Memory B cell (primary cell): Measurements from ENCODE around the gene LRSAM1.
A peak's percentile ranks its signal among the peaks of the same experiment; 100 is the strongest.

Source experiments
- ATAC-seq: fragments of 150-1000 bp; cut with Tn5 transposase; 2 replicates; pipeline ENCODE4 v1.10.0; 2021; ENCODE audit warnings: low read depth, mild to moderate bottlenecking, moderate library complexity
- DNase-seq, 2 donors: peaks; one replicate each; pipeline ENCODE4 v3.0.0; 2022; ENCODE audit warnings: low spot score in 2 of 2
- H3K27ac Mint-ChIP-seq: one replicate; pipeline ENCODE4 v1.8.0; 2022; ENCODE audit warnings: mild to moderate bottlenecking, moderate library complexity, mixed read lengths
- H3K27me3 Mint-ChIP-seq: one replicate; pipeline ENCODE4 v1.8.0; 2022; ENCODE audit warnings: mixed read lengths
- H3K36me3 Mint-ChIP-seq: one replicate; pipeline ENCODE4 v1.8.0; 2022; ENCODE audit warnings: mild to moderate bottlenecking, mixed read lengths
- H3K4me1 Mint-ChIP-seq: one replicate; pipeline ENCODE4 v1.8.0; 2022; ENCODE audit warnings: mixed read lengths
- H3K4me3 Mint-ChIP-seq: one replicate; pipeline ENCODE4 v1.8.0; 2022; ENCODE audit warnings: mild to moderate bottlenecking, moderate library complexity, mixed read lengths
- H3K9me3 Mint-ChIP-seq: one replicate; pipeline ENCODE4 v1.8.0; 2022; ENCODE audit warnings: mixed read lengths

LRSAM1 gene

DNA sequence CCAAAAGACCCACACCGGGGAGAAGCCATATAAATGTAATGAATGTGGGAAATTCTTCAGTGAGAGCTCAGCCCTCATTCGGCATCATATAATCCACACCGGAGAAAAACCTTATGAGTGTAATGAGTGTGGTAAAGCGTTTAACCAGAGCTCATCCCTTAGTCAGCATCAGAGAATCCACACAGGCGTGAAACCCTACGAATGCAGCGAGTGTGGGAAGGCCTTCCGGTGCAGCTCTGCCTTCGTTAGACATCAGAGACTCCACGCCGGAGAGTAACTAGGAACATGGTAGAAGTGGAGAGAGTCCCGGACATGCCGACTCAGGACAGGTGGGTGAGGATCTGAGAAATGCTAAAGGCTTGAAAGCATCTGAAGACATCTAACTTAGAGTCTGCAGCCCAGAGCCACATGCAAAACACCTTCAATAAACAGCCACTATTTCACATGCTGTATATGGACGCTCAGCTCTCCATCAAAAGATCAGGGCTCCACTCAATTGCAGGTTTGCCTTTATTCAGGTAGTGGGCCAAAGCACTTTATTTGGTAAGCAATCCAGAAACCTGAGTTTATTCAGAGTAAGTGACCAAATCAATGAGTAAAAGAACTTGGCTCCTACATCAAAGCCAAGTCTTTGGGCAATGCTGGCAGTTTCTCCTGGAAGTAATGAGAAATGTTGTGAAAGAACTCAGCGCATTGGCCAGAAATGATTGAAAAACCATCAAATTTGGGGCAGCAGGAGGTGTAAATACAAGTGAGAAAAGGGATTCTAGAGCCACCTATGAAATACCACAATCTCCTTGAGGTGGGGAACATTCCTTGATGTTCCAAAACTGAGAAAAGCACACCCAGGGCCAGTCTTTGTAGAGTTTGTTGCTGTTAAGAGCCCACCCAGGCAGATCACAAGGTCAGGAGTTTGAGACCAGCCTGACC lies 6.1 kb upstream of the LRSAM1 start:
- H3K4me1 Mint-ChIP-seq, result peaks cover 12% of the 10 kb centered on the region
- DNase-seq (no peak), ATAC-seq (no peak)
- no peaks in the 10 kb centered on the region for H3K9me3 Mint-ChIP-seq
- H3K4me3 Mint-ChIP-seq, result no peak overlapping the region
- no peaks in the 10 kb centered on the region for H3K27me3 Mint-ChIP-seq
- peaks cover 45% of the 10 kb centered on the region for H3K36me3 Mint-ChIP-seq
- peak overlapping the region; percentile 78 for H3K27ac Mint-ChIP-seq

DNA sequence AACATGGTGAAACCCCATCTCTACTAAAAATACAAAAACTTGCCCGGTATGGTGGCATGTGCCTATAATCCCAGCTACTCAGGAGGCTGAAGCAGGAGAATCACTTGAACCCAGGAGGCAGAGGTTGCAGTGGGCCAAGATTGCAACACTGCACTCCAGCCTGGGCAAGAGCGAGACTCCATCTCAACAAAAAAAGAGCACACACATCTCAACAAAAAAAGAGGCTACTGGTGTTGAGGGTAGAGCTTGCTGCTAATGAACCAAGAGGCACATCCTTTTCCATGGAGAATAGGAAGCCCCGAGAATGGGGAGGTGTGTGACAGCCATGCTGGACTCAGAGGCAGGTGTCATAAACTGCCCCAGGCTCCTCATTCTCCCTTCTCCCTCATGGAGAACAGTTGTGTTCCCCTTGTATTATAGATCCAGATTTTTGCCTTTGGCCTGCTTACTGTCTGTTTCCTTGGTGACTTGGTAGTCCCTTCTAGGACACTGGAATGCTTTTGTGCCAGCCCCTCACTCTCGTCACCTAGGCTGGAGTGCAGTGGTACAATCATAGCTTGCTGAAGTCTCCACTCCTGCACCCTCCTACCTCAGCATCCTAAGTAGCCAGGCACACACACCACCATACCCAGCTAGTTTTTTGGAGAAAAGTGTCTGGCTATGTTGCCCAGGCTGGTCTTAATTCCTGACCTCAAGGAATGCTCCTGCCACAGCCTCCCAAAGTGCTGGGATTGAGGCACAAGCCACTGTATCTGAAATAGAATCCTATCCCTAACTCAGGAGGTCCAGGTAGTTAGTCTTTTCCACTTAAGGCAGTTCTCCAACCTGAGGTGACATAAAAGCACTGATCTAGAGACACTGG lies 5.2 kb upstream of the LRSAM1 start:
- no peak for DNase-seq
- Mint-ChIP-seq H3K36me3 (peaks cover 39% of the 10 kb centered on the region), H3K9me3 (no peaks in the 10 kb centered on the region), H3K27me3 (no peaks in the 10 kb centered on the region), H3K4me3 (no peak overlapping the region), H3K4me1 (peaks cover 18% of the 10 kb centered on the region), H3K27ac (peak overlapping the region; percentile 69)
- no peak for ATAC-seq

DNA sequence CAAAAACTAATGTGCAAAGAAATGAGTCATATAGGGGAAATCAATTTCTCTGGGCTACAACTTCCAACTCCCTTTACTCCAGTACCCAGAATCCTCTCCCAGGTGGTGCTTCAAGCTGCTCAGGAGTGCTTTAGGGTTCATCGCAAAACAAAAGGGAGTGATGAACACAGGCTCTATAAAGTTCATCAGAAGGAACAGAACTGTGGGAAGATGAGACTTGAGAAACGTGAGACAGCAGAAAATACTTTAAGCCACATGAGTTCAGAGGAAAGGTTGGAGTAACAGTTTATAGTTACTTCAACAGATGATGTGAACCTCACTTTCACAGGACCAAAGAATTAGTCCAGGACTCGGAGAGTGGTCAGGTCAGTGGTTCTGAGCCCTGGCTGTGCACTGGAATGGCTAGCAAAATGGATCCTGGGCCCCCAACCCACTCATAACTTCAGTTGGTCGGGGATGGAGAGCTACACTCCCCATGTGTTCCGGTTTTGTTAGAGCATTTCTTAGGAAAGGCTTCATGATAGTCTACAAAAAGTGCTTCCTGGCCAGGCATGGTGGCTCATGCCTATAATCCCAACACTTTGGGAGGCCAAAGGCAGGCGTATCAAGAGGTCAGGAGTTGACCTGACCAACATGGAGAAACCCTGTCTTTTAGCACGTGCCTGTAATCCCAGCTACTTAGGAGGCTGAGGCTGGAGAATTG lies 4.4 kb upstream of the LRSAM1 start:
- Mint-ChIP-seq H3K4me3 (no peak overlapping the region), H3K4me1 (peaks cover 18% of the 10 kb centered on the region), H3K36me3 (peaks cover 37% of the 10 kb centered on the region), H3K27me3 (no peaks in the 10 kb centered on the region), H3K9me3 (no peaks in the 10 kb centered on the region), H3K27ac (peak overlapping the region; percentile 69)
- no peak for ATAC-seq
- DNase-seq, result no peak

DNA sequence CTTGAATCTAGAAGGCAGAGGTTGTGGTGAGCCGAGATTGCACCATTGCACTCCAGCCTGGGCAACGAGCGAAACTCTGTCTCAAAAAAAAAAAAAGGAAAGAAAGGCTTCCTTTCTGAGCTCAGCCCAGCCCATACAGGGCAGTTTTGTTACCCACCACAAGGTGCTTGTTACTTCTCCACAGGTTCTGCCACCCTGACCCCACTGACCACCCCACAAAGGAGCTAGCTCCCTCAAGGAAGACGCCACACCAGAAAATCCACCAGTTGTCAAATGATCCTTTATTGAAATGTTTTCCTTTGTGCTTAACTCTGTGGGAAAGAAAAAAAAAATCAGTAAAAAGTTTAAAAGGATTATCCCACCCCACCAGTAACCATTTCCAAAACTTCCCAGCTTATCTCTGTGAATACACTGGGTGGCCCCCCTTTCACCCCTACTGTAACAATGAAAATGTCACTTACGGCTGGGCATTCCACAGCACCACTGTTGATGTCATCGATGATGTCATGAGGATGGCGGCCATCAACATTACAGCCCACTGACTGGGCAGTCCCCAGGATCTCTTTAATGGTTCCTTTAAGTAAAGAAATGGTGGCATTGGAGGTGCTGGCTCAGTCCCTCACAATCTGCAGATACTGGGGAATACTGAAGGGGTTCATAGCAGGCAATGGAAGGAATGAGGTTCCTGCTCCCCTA lies 3.7 kb upstream of the LRSAM1 start:
- Mint-ChIP-seq H3K4me1 (peaks cover 23% of the 10 kb centered on the region), H3K36me3 (peaks cover 35% of the 10 kb centered on the region), H3K27me3 (no peaks in the 10 kb centered on the region), H3K27ac (peak overlapping the region; percentile 93), H3K9me3 (no peaks in the 10 kb centered on the region), H3K4me3 (no peak overlapping the region)
- ATAC-seq (no peak), DNase-seq (no peak)

DNA sequence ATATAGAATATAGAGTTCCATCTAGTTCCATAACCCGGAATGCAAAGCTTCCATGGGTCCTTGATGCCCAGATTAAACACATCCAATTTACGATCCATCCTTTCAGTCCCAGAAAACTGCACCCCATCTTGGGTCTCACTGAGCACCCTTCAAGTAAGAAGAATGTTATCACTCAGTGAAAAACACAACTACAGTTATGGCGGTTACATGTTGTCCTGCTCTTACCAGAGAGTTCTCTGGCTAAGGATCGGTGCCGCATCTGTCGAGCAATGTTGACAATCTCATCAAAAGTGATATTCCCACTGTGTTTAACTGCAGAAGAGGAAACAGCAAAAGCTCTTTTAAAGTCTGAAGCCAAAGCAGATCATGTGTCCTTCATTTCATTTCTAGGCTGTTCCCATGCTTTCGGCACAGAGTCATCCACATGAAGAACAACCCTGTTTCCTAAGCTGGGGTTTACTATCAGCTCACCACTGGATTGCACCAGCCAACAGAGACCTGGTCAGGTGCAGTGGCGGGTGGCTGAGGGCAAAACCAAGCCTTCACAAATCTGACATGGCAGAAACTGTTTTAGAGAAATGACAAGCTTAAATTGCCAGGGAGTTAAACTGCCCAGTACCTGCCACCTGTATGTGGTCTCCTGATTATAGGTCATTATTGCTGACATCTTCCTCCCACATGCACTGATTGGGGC lies 3.1 kb upstream of the LRSAM1 start:
- no peaks in the 10 kb centered on the region for H3K27me3 Mint-ChIP-seq
- H3K27ac Mint-ChIP-seq, result peak overlapping the region; percentile 93
- no peak for DNase-seq
- peaks cover 25% of the 10 kb centered on the region for H3K4me1 Mint-ChIP-seq
- ATAC-seq, result no peak
- no peaks in the 10 kb centered on the region for H3K9me3 Mint-ChIP-seq
- peak overlapping the region; percentile 37 for H3K4me3 Mint-ChIP-seq
- peaks cover 35% of the 10 kb centered on the region for H3K36me3 Mint-ChIP-seq

DNA sequence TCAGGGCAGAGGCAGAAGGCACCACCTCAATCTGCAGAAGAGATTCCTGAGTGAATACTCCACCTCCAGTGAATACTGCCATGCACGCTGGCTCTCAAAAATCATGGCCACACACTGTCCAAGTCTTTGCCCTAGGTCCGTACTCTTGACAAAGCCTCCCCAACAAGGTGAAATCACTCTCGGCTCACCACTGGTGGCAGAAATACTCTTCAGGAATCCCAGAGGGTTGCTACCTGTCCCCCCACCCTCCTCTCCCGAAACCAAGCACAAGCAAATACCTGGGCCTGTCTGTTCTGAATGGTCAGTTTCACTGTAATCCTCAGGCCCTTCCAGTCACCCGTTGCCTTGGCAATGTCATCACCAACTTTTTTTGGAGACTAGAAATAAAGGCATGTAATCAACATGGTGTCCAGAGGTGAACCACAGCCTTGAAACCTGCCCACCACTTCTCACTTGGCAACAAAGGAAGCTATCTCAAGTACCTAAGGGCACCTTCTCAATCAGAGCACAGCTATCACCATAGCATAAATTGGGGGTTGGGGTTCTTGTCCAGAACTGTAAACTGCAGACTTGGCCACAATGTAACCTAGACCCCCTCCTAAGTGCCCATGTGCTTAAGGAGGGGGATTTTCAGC lies 1.9 kb upstream of the LRSAM1 start:
- peaks cover 26% of the 10 kb centered on the region for H3K36me3 Mint-ChIP-seq
- ATAC-seq (no peak), DNase-seq (no peak)
- no peaks in the 10 kb centered on the region for H3K27me3 Mint-ChIP-seq
- no peaks in the 10 kb centered on the region for H3K9me3 Mint-ChIP-seq
- H3K4me1 Mint-ChIP-seq, result peaks cover 25% of the 10 kb centered on the region
- H3K27ac Mint-ChIP-seq, result peak overlapping the region; percentile 93
- peak overlapping the region; percentile 95 for H3K4me3 Mint-ChIP-seq

DNA sequence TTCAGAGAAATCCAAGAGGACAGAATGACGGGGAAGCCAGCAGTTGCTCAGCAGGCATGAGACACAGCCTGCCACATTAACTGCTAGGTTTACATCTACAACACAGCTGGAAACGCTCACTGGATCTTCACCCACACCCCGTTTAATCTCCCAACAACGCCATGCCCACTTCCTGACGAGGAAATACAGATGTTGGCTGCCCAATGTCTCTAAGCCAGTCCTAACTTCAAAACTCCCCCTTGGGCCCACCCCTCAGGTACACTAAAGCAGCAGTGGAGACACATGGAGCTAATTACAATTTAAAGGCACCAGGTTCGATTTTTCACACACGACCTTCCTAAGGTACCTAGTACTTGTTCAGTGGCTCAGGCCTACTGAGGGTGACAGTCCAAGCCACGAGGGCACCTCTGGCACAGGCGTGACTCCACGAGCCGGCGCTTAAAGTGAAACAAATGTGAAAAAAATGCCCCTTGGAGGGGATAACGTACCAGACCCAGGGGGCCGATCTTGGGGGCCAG lies 1.0 kb upstream of the LRSAM1 start:
- H3K36me3 Mint-ChIP-seq, result peaks cover 20% of the 10 kb centered on the region
- ATAC-seq, result peak; percentile 0
- peak in 1 of 2 donors; percentile 24 for DNase-seq
- peak overlapping the region; percentile 93 for H3K27ac Mint-ChIP-seq
- H3K9me3 Mint-ChIP-seq, result no peaks in the 10 kb centered on the region
- peaks cover 26% of the 10 kb centered on the region for H3K4me1 Mint-ChIP-seq
- peak overlapping the region; percentile 95 for H3K4me3 Mint-ChIP-seq
- H3K27me3 Mint-ChIP-seq, result no peaks in the 10 kb centered on the region

DNA sequence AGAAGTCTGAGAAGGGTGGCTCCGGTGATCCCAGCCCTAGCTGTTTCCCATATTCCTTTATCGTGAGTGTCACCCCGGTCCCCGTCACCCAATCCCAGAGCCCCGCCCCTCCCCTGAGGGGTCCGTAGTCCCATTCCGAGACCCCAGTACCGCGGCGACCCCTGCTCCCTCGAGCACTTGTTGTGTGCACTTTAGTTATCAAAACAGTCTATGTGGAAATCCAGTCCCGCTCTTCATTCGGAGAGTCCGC lies 223 bp downstream of the LRSAM1 start:
- ATAC-seq (no peak), DNase-seq (no peak)
- no peaks in the 10 kb centered on the region for H3K9me3 Mint-ChIP-seq
- H3K36me3 Mint-ChIP-seq, result peaks cover 23% of the 10 kb centered on the region
- H3K27me3 Mint-ChIP-seq, result no peaks in the 10 kb centered on the region
- H3K27ac Mint-ChIP-seq, result peak overlapping the region; percentile 93
- peak overlapping the region; percentile 95 for H3K4me3 Mint-ChIP-seq
- peaks cover 33% of the 10 kb centered on the region for H3K4me1 Mint-ChIP-seq

DNA sequence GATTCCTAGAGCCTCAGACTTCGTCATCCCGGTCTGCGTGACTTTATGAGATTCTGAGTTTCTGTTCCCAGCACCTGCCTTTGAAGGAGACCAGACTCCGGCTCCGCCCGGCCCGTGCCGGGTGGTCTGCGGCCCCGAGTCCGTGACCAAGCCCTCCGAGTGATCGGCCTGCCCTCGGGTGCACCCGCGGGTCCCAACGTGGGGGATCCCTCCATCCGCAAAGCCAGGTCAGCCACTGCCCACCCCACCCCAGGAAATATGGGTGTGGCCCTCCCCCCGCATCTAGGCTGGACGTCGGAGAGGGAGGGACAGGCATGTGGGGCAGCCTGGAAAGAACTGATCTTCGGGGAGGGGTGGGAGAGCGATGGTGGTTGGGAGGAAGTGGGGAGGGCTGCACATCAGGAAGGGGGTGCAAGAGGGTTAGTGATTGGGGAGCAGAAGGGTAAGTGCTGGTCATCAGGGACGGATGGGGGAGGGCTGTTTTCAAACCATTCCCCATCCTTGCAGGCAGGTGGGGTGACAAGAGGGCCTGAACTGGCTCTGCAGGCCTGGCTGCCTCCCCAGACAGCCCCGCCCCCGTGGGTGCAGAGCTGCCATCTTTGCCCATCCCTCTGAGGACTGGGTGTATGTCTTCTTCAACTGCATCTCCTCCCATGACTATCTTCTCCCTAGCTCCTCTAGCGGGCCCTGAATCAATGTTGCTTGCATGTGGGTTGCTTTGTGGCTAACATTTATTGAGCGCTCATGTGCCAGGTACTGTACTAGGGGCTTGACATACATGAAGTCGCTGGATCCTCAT lies 747 bp downstream of the LRSAM1 start:
- H3K27me3 Mint-ChIP-seq, result no peaks in the 10 kb centered on the region
- DNase-seq (peak; percentile 21 to 30), ATAC-seq (no peak)
- peaks cover 20% of the 10 kb centered on the region for H3K36me3 Mint-ChIP-seq
- H3K27ac Mint-ChIP-seq, result peak overlapping the region; percentile 93
- H3K4me3 Mint-ChIP-seq, result peak overlapping the region; percentile 95
- no peaks in the 10 kb centered on the region for H3K9me3 Mint-ChIP-seq
- peaks cover 33% of the 10 kb centered on the region for H3K4me1 Mint-ChIP-seq

DNA sequence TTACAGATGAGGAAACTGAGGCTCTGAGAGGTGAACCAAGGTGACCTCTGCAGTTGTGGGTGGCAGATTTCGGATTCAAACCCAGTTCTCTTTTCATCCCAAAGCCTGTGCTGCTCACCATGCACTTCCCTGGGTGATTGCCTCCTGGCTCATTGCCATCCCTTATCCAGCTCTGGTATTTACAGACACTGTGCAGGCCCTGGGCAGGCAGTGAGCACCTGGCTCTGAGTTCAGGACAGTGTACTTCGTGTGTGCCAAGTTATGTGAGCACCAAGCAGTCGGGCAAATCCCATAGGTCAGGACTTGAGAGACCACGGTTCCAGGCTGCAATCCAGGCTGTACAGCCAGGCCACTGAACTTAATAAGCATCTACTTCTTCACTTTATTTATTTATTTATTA lies 1.4 kb downstream of the LRSAM1 start:
- ATAC-seq (no peak), DNase-seq (no peak)
- Mint-ChIP-seq H3K4me1 (peaks cover 33% of the 10 kb centered on the region), H3K27me3 (no peaks in the 10 kb centered on the region), H3K27ac (no peak overlapping the region), H3K9me3 (no peaks in the 10 kb centered on the region), H3K4me3 (peak overlapping the region; percentile 50), H3K36me3 (peaks cover 21% of the 10 kb centered on the region)

DNA sequence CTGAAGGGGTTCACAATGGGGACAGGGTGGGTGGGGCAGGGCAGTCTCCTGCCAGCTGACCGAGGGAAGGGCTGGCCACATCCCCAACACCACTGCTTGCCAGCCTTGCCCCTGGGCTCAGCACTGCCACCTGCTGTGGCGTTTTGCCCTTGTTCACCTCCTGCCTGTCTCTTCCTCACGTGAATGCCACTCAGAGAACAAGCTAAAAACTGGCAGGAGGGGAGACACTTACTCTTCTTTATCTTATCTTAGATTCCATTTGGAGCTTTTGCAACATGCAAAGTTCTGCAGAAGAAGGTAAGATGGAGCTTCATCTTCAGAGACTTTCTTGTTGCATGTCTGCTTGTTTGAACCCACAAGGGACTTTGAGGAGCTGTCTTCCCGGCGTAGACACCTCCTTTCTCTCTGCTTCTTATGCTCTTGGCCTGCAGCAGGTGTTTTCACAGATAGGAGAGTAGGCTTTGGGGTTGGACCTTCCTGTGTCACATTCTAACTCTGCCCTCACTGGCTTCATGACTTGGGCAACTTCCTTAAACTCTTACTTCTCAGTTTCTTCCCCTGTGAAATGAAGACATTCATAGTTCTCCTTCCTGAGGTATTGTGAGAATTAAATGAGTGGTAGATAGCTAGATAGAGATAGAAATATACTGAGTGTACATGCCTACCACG lies 4.1 kb downstream of the LRSAM1 start:
- Mint-ChIP-seq H3K4me1 (peaks cover 19% of the 10 kb centered on the region), H3K27ac (peak overlapping the region; percentile 79), H3K4me3 (peak overlapping the region; percentile 32), H3K36me3 (peaks cover 10% of the 10 kb centered on the region), H3K27me3 (no peaks in the 10 kb centered on the region), H3K9me3 (no peaks in the 10 kb centered on the region)
- DNase-seq (peak in 1 of 2 donors; percentile 27), ATAC-seq (peak; percentile 21)
